Transverse colon (tissue), 4 donors: Measurements from ENCODE around the gene EIF4ENIF1.
"Not testable (repeated sequence)": the region's sequence is repeated elsewhere in the genome, so short reads cannot be mapped to it uniquely, and the experiment has no call there.

ENCODE experiments used
- CTCF ChIP-seq, 5 experiments: fragments of 200-600 bp in 3 of 5; fragments of 450-650 bp in 2 of 5; sonication (generic) in 3 of 5; IDR thresholded peaks; 1 replicate in 2 of 5; 2 replicates in 3 of 5; pipeline ENCODE4 v1.5.1; 2016 to 2017; ENCODE audit warnings: antibody characterized with exemption in 5 of 5, inconsistent platforms in 3 of 5, mild to moderate bottlenecking in 2 of 5, moderate library complexity in 1 of 5
- POLR2A ChIP-seq: fragments of 450-650 bp; IDR thresholded peaks from one replicate; pipeline ENCODE4 v1.6.1; 2016; ENCODE audit warnings: antibody characterized with exemption, mild to moderate bottlenecking, moderate library complexity
- POLR2AphosphoS5 ChIP-seq, 3 donors: sonication (generic); formaldehyde crosslinking; IDR thresholded peaks; one replicate each; pipeline ENCODE4 v1.6.1; 2016; ENCODE audit warnings: antibody characterized with exemption in 3 of 3

GRCh38 chr22:31507517-31507916, 17.9 kb upstream of the EIF4ENIF1 start:
- not testable (repeated sequence) for TF ChIP-seq CTCF (IDR thresholded peaks at IDR 0.05); POLR2A; POLR2AphosphoS5 (IDR thresholded peaks at IDR 0.05)
